ENCODE results near the gene SORBS2. TPM values are rescaled to one million over a fixed set of nuclear protein-coding genes. Genes with fewer than 3 reads are reported as not detected.

The SORBS2 gene
- total RNA-seq, 1 experiment from 2014 or later: 8.4 TPM

DNA sequence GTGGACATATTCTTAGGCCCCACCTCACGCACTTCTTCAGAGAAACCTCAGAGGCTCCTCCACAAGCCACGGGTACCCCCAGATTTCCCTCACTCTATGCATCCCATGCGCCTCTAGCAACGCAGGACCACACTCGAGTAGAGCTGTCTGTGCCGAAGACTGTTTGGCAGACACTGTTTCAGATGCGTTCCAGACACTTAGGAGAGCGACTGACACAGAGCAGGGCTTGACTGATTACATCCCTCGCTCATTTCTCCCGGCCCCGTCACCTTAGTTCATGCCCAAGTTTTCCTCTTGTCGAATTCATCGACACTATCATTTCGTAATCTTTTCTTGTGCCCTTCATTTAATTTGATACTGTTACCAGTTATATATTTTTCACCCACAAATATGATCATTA lies 15.0 kb downstream of the SORBS2 start:
- no peak for DNase-seq (ENCODE audit: low read depth, low spot score)
- intact Hi-C loops (cut with micrococcal nuclease; ENCODE audit: unreplicated experiment) (no loop called here), in situ Hi-C loops (cut with HindIII; ENCODE audit: low pct_unique_long_range_greater_than_20kb, low sequenced_read_pairs) (no loop called here)
- BruUV-seq (replicated peaks): no TSS peak
- ChIA-PET POLR2A (no interaction called here), CTCF (no interaction called here)
- no peak for TF ChIP-seq SIN3A (IDR thresholded peaks at IDR 0.05; ENCODE audit: borderline replicate concordance, insufficient read depth, low read depth, low read length)
- TF ChIP-seq TCF7L2 (IDR thresholded peaks at IDR 0.05; ENCODE audit: low read depth, low read length): no peak
- H3K36me3 ChIP-seq (ENCODE audit: control insufficient read depth, insufficient read depth, low read length): no peaks in the 10 kb centered on the region
- H3K4me3 ChIP-seq (ENCODE audit: low read depth in 2 of 2, low read length in 2 of 2): no peak overlapping the region
- no peak for ATAC-seq
- no peaks in the 10 kb centered on the region for H3K9me3 ChIP-seq (ENCODE audit: control insufficient read depth, insufficient read depth, low read depth, low read length)
- H3K4me1 ChIP-seq (ENCODE audit: control insufficient read depth, insufficient read depth, low read length): peaks cover 9% of the 10 kb centered on the region
- H3K27ac ChIP-seq (ENCODE audit: low read length): no peak overlapping the region
- H3K27me3 ChIP-seq (ENCODE audit: control insufficient read depth, insufficient read depth, low read length): no peaks in the 10 kb centered on the region

- Histone ChIP-seq H3K27ac (ENCODE audit: low read length) (no peak overlapping the region), H3K4me3 (ENCODE audit: low read depth in 2 of 2, low read length in 2 of 2) (no peak overlapping the region), H3K4me1 (ENCODE audit: control insufficient read depth, insufficient read depth, low read length) (peaks cover 9% of the 10 kb centered on the region), H3K27me3 (ENCODE audit: control insufficient read depth, insufficient read depth, low read length) (no peaks in the 10 kb centered on the region), H3K36me3 (ENCODE audit: control insufficient read depth, insufficient read depth, low read length) (no peaks in the 10 kb centered on the region), H3K9me3 (ENCODE audit: control insufficient read depth, insufficient read depth, low read depth, low read length) (no peaks in the 10 kb centered on the region)
- CTCF ChIA-PET: no interaction called here
- intact Hi-C loops (cut with micrococcal nuclease; ENCODE audit: unreplicated experiment) (no loop called here), in situ Hi-C loops (cut with HindIII; ENCODE audit: low pct_unique_long_range_greater_than_20kb, low sequenced_read_pairs) (no loop called here)
- ATAC-seq (no peak), DNase-seq (ENCODE audit: low read depth, low spot score) (no peak)
- POLR2A ChIA-PET: no interaction called here
- no TSS peak for BruUV-seq (replicated peaks)
- TF ChIP-seq REST (IDR thresholded peaks at IDR 0.05; ENCODE audit: insufficient read depth in 1 of 2, low read depth in 2 of 2, low read length in 1 of 2) (no peak), SIN3A (IDR thresholded peaks at IDR 0.05; ENCODE audit: borderline replicate concordance, insufficient read depth, low read depth, low read length) (no peak), TCF7L2 (IDR thresholded peaks at IDR 0.05; ENCODE audit: low read depth, low read length) (no peak), POLR2AphosphoS5 (IDR thresholded peaks at IDR 0.05; ENCODE audit: low read depth, low read length) (no peak), CTCF (IDR thresholded peaks at IDR 0.05) (no peak)
These were observed 15.8 kb downstream of the SORBS2 start for GRCh38 chr4:185796176-185796575.

DNA sequence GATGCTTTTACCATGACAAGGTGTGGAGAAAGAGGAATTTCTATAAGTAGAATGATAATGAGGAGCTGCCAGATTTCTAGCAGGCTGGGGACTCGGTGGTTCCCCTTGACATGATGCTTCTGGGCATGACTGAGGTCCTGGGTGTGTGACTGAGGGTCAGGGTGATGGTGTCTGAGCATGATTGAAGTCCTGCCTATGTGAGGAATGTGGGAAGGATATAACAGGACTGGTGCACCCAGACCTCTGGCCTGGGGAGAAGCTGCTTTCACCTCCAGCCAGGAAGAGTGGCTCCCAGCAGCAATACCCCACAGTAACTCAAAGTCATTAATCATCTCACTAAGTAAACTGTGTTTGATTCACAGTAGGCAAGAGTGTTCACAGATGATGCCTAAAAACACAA lies 17.4 kb downstream of the SORBS2 start:
- no peak overlapping the region for H3K27ac ChIP-seq (ENCODE audit: low read length)
- no peaks in the 10 kb centered on the region for H3K36me3 ChIP-seq (ENCODE audit: control insufficient read depth, insufficient read depth, low read length)
- H3K4me1 ChIP-seq (ENCODE audit: control insufficient read depth, insufficient read depth, low read length): peaks cover 9% of the 10 kb centered on the region
- H3K9me3 ChIP-seq (ENCODE audit: control insufficient read depth, insufficient read depth, low read depth, low read length): no peaks in the 10 kb centered on the region
- ChIA-PET CTCF (no interaction called here), POLR2A (no interaction called here)
- DNase-seq (ENCODE audit: low read depth, low spot score) (no peak), ATAC-seq (no peak)
- TF ChIP-seq SIN3A (IDR thresholded peaks at IDR 0.05; ENCODE audit: borderline replicate concordance, insufficient read depth, low read depth, low read length) (no peak), CTCF (IDR thresholded peaks at IDR 0.05) (no peak), POLR2AphosphoS5 (IDR thresholded peaks at IDR 0.05; ENCODE audit: low read depth, low read length) (no peak), REST (IDR thresholded peaks at IDR 0.05; ENCODE audit: insufficient read depth in 1 of 2, low read depth in 2 of 2, low read length in 1 of 2) (no peak), TCF7L2 (IDR thresholded peaks at IDR 0.05; ENCODE audit: low read depth, low read length) (no peak)
- in situ Hi-C loops (cut with HindIII; ENCODE audit: low pct_unique_long_range_greater_than_20kb, low sequenced_read_pairs): no loop called here
- no TSS peak for BruUV-seq (replicated peaks)
- H3K27me3 ChIP-seq (ENCODE audit: control insufficient read depth, insufficient read depth, low read length): no peaks in the 10 kb centered on the region
- no peak overlapping the region for H3K4me3 ChIP-seq (ENCODE audit: low read depth in 2 of 2, low read length in 2 of 2)
- intact Hi-C loops (cut with micrococcal nuclease; ENCODE audit: unreplicated experiment): no loop called here
